ENCODE data around the gene TRAF1.

Gene TRAF1

GRCh38 chr9:120928015-120928482, 1.5 kb upstream of the TRAF1 start:
- Histone ChIP-seq H3F3A (ENCODE audit: insufficient read depth, low read length) (peaks cover 6% of the 10 kb centered on the region), H4K20me1 (ENCODE audit: insufficient read depth, low read length) (no peaks in the 10 kb centered on the region), H3K79me2 (ENCODE audit: insufficient read depth, low read length) (no peaks in the 10 kb centered on the region), H3K4me3 (ENCODE audit: low read depth, low read length, poor library complexity, severe bottlenecking) (peak overlapping the region; percentile 62), H3K27me3 (ENCODE audit: insufficient read depth, low read length) (no peaks in the 10 kb centered on the region), H2AFZ (ENCODE audit: low read length) (no peak overlapping the region), H3K4me1 (ENCODE audit: insufficient read depth, low read length, severe bottlenecking) (peaks cover 75% of the 10 kb centered on the region), H3K9me3 (ENCODE audit: low read length) (no peaks in the 10 kb centered on the region), H3K4me2 (ENCODE audit: low read length) (peak overlapping the region; percentile 86), H3K9ac (ENCODE audit: low read length) (peak overlapping the region; percentile 78), H3K9me2 (ENCODE audit: low read depth, low read length) (no peaks in the 10 kb centered on the region), H3K36me3 (ENCODE audit: insufficient read depth, low read length) (no peaks in the 10 kb centered on the region; the same call in 1 of the 2 replicates), H3K27ac (ENCODE audit: low read depth, low read length, poor library complexity, severe bottlenecking) (peak overlapping the region; percentile 76)
- TF ChIP-seq CTCF (IDR thresholded peaks at IDR 0.05; ENCODE audit: low read length) (no peak), EZH2 (IDR thresholded peaks at IDR 0.05; ENCODE audit: borderline replicate concordance, low read length) (no peak)

GRCh38 chr9:120927269-120928014, 846 bp upstream of the TRAF1 start:
- Histone ChIP-seq H3K4me1 (ENCODE audit: insufficient read depth, low read length, severe bottlenecking) (peaks cover 69% of the 10 kb centered on the region), H3K9me3 (ENCODE audit: low read length) (no peaks in the 10 kb centered on the region), H2AFZ (ENCODE audit: low read length) (no peak overlapping the region), H3K9ac (ENCODE audit: low read length) (peak overlapping the region; percentile 78), H3K9me2 (ENCODE audit: low read depth, low read length) (no peaks in the 10 kb centered on the region), H3K36me3 (ENCODE audit: insufficient read depth, low read length) (no peaks in the 10 kb centered on the region; the same call in 1 of the 2 replicates), H3F3A (ENCODE audit: insufficient read depth, low read length) (peaks cover 5% of the 10 kb centered on the region; the same call in 1 of the 2 replicates), H3K79me2 (ENCODE audit: insufficient read depth, low read length) (no peaks in the 10 kb centered on the region), H3K4me2 (ENCODE audit: low read length) (peak overlapping the region; percentile 86), H3K27ac (ENCODE audit: low read depth, low read length, poor library complexity, severe bottlenecking) (peak overlapping the region; percentile 76), H3K4me3 (ENCODE audit: low read depth, low read length, poor library complexity, severe bottlenecking) (peak overlapping the region; percentile 62), H4K20me1 (ENCODE audit: insufficient read depth, low read length) (no peaks in the 10 kb centered on the region), H3K27me3 (ENCODE audit: insufficient read depth, low read length) (no peaks in the 10 kb centered on the region)
- TF ChIP-seq EZH2 (IDR thresholded peaks at IDR 0.05; ENCODE audit: borderline replicate concordance, low read length): no peak
- TF ChIP-seq CTCF (IDR thresholded peaks at IDR 0.05; ENCODE audit: low read length): no peak

- no peaks in the 10 kb centered on the region for H3K9me3 ChIP-seq (ENCODE audit: low read length)
- peak overlapping the region; percentile 86 for H3K4me2 ChIP-seq (ENCODE audit: low read length)
- H3K9me2 ChIP-seq (ENCODE audit: low read depth, low read length): no peaks in the 10 kb centered on the region
- H3K36me3 ChIP-seq (ENCODE audit: insufficient read depth, low read length): no peaks in the 10 kb centered on the region; the same call in 1 of the 2 replicates
- no peaks in the 10 kb centered on the region for H3K79me2 ChIP-seq (ENCODE audit: insufficient read depth, low read length)
- TF ChIP-seq EZH2 (IDR thresholded peaks at IDR 0.05; ENCODE audit: borderline replicate concordance, low read length): no peak
- no peak overlapping the region for H3K4me3 ChIP-seq (ENCODE audit: low read depth, low read length, poor library complexity, severe bottlenecking)
- H3K9ac ChIP-seq (ENCODE audit: low read length): peak overlapping the region; percentile 28; the same call in 1 of the 2 replicates
- H3K4me1 ChIP-seq (ENCODE audit: insufficient read depth, low read length, severe bottlenecking): peaks cover 52% of the 10 kb centered on the region
- peak overlapping the region; percentile 76 for H3K27ac ChIP-seq (ENCODE audit: low read depth, low read length, poor library complexity, severe bottlenecking)
- H3K27me3 ChIP-seq (ENCODE audit: insufficient read depth, low read length): no peaks in the 10 kb centered on the region
- H2AFZ ChIP-seq (ENCODE audit: low read length): no peak overlapping the region
- H3F3A ChIP-seq (ENCODE audit: insufficient read depth, low read length): no peaks in the 10 kb centered on the region
- H4K20me1 ChIP-seq (ENCODE audit: insufficient read depth, low read length): no peaks in the 10 kb centered on the region
These were observed 830 bp downstream of the TRAF1 start for GRCh38 chr9:120925535-120926396.

Measured in OCI-LY1 (cell line).